PC-3 (cell line): Measurements from ENCODE around the gene ZNF689. TPM values are rescaled to one million over a fixed set of nuclear protein-coding genes. Genes with fewer than 3 reads are reported as not detected.

Source experiments
- ATAC-seq: fragments of 200-7000 bp; cut with Tn5 transposase; 2 replicates; pipeline ENCODE4 v1.9.1; 2020; ENCODE audit warnings: mild to moderate bottlenecking, moderate library complexity
- BruUV-seq: library from RNA; stranded (reverse); fragments of 400-500 nt; replicated peaks from 2 replicates; lab custom pipeline; 2021; lab: Mats Ljungman, UMichigan
- CTCF ChIA-PET: fragments of 300-600 bp; sonication (Branson Sonifier 250); formaldehyde crosslinking; loops from one replicate; lab custom pipeline; 2022; ENCODE audit warnings: antibody characterized with exemption; lab: Charles Lee
- POLR2A ChIA-PET: fragments of 300-600 bp; sonication (Branson Sonifier 250); formaldehyde crosslinking; loops from one replicate; lab custom pipeline; 2022; ENCODE audit warnings: antibody characterized with exemption; ENCODE audit not compliant: unreplicated experiment; lab: Charles Lee
- DNase-seq: peaks from one replicate; pipeline ENCODE4 v3.0.0-alpha.2; 2015
- H2AFZ ChIP-seq: fragments of 300-600 bp; sonication (generic); 2 replicates; pipeline ENCODE4 v1.6.0; 2016; ENCODE audit warnings: antibody characterized with exemption, low read length
- H3F3A ChIP-seq: fragments of 300-600 bp; sonication (generic); one replicate; pipeline ENCODE4 v1.6.0; 2017; ENCODE audit warnings: antibody characterized with exemption, low read length, control low read depth, mild to moderate bottlenecking; ENCODE audit not compliant: unreplicated experiment
- H3K27ac ChIP-seq: fragments of 300-600 bp; sonication (generic); 2 replicates; pipeline ENCODE4 v1.5.1; 2016; ENCODE audit warnings: mild to moderate bottlenecking, low read length
- H3K27me3 ChIP-seq: fragments of 300-600 bp; sonication (generic); 2 replicates; pipeline ENCODE4 v1.6.1; 2016; ENCODE audit warnings: low read length, mixed read lengths
- H3K36me3 ChIP-seq: fragments of 300-600 bp; sonication (generic); 2 replicates; pipeline ENCODE4 v1.6.1; 2016; ENCODE audit warnings: low read depth, mixed run types, low read length, mixed read lengths
- H3K4me1 ChIP-seq: fragments of 300-600 bp; sonication (generic); 2 replicates; pipeline ENCODE4 v1.5.1; 2016; ENCODE audit warnings: low read length; ENCODE audit not compliant: insufficient read depth
- H3K4me2 ChIP-seq: fragments of 300-600 bp; sonication (generic); 2 replicates; pipeline ENCODE4 v1.6.0; 2016; ENCODE audit warnings: low read length
- H3K4me3 ChIP-seq: fragments of 300-600 bp; sonication (generic); 2 replicates; pipeline ENCODE4 v1.5.1; 2016; ENCODE audit warnings: mild to moderate bottlenecking, low read length, mixed read lengths
- H3K79me2 ChIP-seq: fragments of 300-600 bp; sonication (generic); 2 replicates; pipeline ENCODE4 v1.6.1; 2017; ENCODE audit warnings: low read length, mixed read lengths
- H3K9ac ChIP-seq: fragments of 300-600 bp; sonication (generic); 2 replicates; pipeline ENCODE4 v1.6.0; 2016; ENCODE audit warnings: mild to moderate bottlenecking, low read length
- H3K9me2 ChIP-seq: fragments of 300-600 bp; sonication (generic); replicated peaks from 2 replicates; pipeline ENCODE4 v1.6.1; 2016; ENCODE audit warnings: mixed run types, low read length, mixed read lengths
- H3K9me3 ChIP-seq: fragments of 300-600 bp; sonication (generic); 2 replicates; pipeline ENCODE4 v1.6.1; 2016; ENCODE audit warnings: low read length, mixed read lengths
- H4K20me1 ChIP-seq: fragments of 300-600 bp; sonication (generic); 2 replicates; pipeline ENCODE4 v1.6.1; 2016; ENCODE audit warnings: low read length, mixed read lengths
- EZH2 ChIP-seq: fragments of 300-600 bp; sonication (generic); IDR thresholded peaks from one replicate; pipeline ENCODE4 v1.6.1; 2017; ENCODE audit warnings: antibody characterized with exemption, mild to moderate bottlenecking, low read length; ENCODE audit not compliant: unreplicated experiment
- EZH2phosphoT487 ChIP-seq: fragments of 300-600 bp; sonication (generic); IDR thresholded peaks from 2 replicates; pipeline ENCODE4 v1.6.1; 2018; ENCODE audit warnings: mild to moderate bottlenecking, antibody characterized with exemption, low read length, borderline replicate concordance
- intact Hi-C: fragments of 100-400 bp; cut with micrococcal nuclease; formaldehyde crosslinking; loops from 2 replicates; pipeline ENCODE4 v1.9.0; 2023
- total RNA-seq: library from RNA; depleted of rRNA; stranded (reverse); fragments of >200 nt; gene quantifications from 2 replicates; pipeline ENCODE4 v1.2.3, GENCODE V29; 2014
- TF ChIP-seq, protein P1 (sequence below): fragments of 300-600 bp; sonication (generic); conservative IDR thresholded peaks from 2 replicates; pipeline ENCODE4 v1.5.1; 2017; ENCODE audit warnings: antibody characterized with exemption, low read depth, mild to moderate bottlenecking, low read length

The ZNF689 gene
- total RNA-seq, 1 experiment from 2014 or later: 6.0 TPM

DNA sequence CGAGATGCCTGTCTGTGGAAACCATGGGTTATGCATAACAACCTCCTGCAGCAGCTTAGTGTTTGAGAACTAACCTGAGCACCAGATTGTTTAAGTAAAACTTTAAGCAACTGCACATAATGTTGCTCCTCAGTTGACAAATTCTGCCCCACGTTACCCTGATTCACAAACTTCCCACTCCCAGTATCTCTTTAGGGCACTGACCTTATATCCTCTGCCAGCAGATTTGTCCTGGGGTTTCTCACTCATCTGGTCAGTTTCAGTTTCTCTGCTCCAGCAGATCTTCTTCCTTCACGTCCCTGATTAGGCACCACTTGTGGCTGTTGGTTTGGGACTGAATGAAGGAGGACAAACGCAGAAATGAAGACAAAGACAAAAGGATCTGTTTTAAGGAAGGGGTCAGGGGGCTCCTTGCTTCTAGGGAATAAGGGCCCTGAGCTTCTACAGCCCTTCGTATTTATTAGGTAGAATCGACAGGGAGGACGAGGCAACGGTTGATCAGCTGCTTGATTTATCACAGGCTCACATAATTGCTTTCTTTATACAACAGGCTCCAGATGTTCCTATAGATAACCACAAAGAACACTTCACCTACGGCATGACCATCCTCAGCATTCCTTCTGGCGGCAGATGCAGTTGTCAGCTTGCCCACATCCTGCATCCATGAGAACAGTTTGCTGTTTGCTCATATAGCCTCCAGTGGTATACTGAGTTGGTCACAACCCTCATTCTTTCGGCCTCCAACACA lies 13.5 kb upstream of the ZNF689 start:
- TF ChIP-seq EZH2 (no peak), EZH2phosphoT487 (no peak)
- TF ChIP-seq, protein P1, sequence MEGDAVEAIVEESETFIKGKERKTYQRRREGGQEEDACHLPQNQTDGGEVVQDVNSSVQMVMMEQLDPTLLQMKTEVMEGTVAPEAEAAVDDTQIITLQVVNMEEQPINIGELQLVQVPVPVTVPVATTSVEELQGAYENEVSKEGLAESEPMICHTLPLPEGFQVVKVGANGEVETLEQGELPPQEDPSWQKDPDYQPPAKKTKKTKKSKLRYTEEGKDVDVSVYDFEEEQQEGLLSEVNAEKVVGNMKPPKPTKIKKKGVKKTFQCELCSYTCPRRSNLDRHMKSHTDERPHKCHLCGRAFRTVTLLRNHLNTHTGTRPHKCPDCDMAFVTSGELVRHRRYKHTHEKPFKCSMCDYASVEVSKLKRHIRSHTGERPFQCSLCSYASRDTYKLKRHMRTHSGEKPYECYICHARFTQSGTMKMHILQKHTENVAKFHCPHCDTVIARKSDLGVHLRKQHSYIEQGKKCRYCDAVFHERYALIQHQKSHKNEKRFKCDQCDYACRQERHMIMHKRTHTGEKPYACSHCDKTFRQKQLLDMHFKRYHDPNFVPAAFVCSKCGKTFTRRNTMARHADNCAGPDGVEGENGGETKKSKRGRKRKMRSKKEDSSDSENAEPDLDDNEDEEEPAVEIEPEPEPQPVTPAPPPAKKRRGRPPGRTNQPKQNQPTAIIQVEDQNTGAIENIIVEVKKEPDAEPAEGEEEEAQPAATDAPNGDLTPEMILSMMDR: no peak
- H3K27me3 ChIP-seq: no peaks in the 10 kb centered on the region
- no peaks in the 10 kb centered on the region for H3K36me3 ChIP-seq
- ChIA-PET POLR2A (no interaction called here), CTCF (no interaction called here)
- BruUV-seq: no TSS peak
- H3K4me3 ChIP-seq: no peak overlapping the region
- DNase-seq (no peak), ATAC-seq (no peak)
- no peaks in the 10 kb centered on the region for H3K9me3 ChIP-seq
- intact Hi-C loops: no loop called here
- H3F3A ChIP-seq: no peaks in the 10 kb centered on the region
- no peak overlapping the region for H3K9ac ChIP-seq
- H3K9me2 ChIP-seq: no peaks in the 10 kb centered on the region
- no peak overlapping the region for H3K4me2 ChIP-seq
- H3K27ac ChIP-seq: no peak overlapping the region
- H3K4me1 ChIP-seq: peaks cover 17% of the 10 kb centered on the region
- H3K79me2 ChIP-seq: no peaks in the 10 kb centered on the region
- H4K20me1 ChIP-seq: no peaks in the 10 kb centered on the region
- H2AFZ ChIP-seq: no peak overlapping the region

DNA sequence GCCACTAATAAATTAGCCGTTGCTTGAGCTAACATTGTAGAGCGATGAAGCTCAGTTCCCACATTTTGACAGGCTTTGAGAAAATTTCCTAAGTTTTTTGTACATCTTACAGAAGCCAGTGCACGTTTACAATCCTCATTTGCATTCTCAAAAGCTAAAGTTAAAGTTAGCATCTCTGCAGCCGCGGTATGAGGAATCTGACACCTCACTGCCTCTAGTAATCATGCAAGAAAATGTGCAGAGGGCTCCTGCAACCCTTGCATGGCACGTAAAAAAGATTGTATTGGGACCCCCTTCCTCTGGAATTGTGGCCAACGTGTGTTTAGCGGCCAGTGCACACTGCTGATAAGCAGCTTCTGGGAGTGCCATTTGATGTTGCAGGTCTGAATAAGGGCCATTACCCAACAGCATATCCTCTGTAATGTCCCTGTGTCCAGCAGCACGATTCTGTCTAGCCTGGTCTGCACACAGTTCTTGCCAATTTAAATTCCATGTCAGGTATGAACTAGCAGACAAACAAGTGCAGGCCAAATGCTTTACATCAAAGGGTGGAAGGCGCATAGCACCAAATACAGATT lies 12.4 kb upstream of the ZNF689 start:
- TF ChIP-seq EZH2 (no peak), EZH2phosphoT487 (no peak)
- TF ChIP-seq, protein P1: no peak
- Histone ChIP-seq H3K27ac (no peak overlapping the region), H3K4me2 (peak overlapping the region; percentile 44; the same call in 1 of the 2 replicates), H3K9ac (no peak overlapping the region), H4K20me1 (no peaks in the 10 kb centered on the region), H3K79me2 (no peaks in the 10 kb centered on the region), H3F3A (no peaks in the 10 kb centered on the region), H2AFZ (no peak overlapping the region), H3K36me3 (no peaks in the 10 kb centered on the region), H3K4me1 (peaks cover 15% of the 10 kb centered on the region), H3K27me3 (no peaks in the 10 kb centered on the region), H3K9me3 (no peaks in the 10 kb centered on the region), H3K4me3 (no peak overlapping the region), H3K9me2 (no peaks in the 10 kb centered on the region)
- ATAC-seq: no peak
- POLR2A ChIA-PET: no interaction called here
- intact Hi-C loops: no loop called here
- CTCF ChIA-PET: no interaction called here
- BruUV-seq: no TSS peak
- DNase-seq: no peak

DNA sequence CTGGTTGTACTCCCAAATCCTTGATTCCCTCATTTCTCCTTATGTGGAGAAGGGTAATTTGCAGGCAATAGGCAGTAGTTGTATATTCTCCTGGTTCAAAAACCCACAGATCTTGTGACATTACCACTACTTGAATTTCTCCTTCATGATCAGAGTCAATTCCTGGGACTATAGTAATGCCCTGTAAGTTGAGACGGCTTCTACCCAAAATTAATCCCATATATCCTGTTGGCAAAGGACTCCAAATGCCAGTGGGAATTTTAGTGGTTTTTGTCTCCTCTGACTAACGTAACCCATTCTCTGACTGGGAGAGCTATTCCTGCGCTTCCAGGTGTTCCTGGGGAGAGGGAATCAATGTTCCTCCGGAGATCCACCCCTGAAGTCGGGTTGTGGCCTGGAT lies 11.6 kb upstream of the ZNF689 start:
- Histone ChIP-seq H3K79me2 (no peaks in the 10 kb centered on the region), H3K4me1 (peaks cover 15% of the 10 kb centered on the region), H3K9ac (no peak overlapping the region), H3F3A (no peaks in the 10 kb centered on the region), H3K27ac (no peak overlapping the region), H3K9me3 (no peaks in the 10 kb centered on the region), H3K4me3 (no peak overlapping the region), H4K20me1 (no peaks in the 10 kb centered on the region), H3K4me2 (peak overlapping the region; percentile 44), H2AFZ (no peak overlapping the region), H3K36me3 (no peaks in the 10 kb centered on the region), H3K27me3 (no peaks in the 10 kb centered on the region), H3K9me2 (no peaks in the 10 kb centered on the region)
- POLR2A ChIA-PET: no interaction called here
- no peak for TF ChIP-seq EZH2
- TF ChIP-seq, protein P1: no peak
- TF ChIP-seq EZH2phosphoT487: no peak
- ATAC-seq (peak; percentile 48), DNase-seq (peak; percentile 71)
- intact Hi-C loops: no loop called here
- CTCF ChIA-PET: interaction anchor here (0.9 kb wide), 1 partner anchor 28 kb away, joined by 5 read pairs; no protein-coding TSS in a partner anchor
- BruUV-seq: no TSS peak
